ELR (cell line): Measurements from ENCODE around the gene RBM17.
A peak's percentile ranks its signal among the peaks of the same experiment; 100 is the strongest.
"Not testable (repeated sequence)": the region's sequence is repeated elsewhere in the genome, so short reads cannot be mapped to it uniquely, and the experiment has no call there.

ENCODE experiments used
- DNase-seq: peaks from one replicate; pipeline ENCODE4 v3.0.0-alpha.2; 2015; ENCODE audit warnings: low read depth

Gene RBM17

DNA sequence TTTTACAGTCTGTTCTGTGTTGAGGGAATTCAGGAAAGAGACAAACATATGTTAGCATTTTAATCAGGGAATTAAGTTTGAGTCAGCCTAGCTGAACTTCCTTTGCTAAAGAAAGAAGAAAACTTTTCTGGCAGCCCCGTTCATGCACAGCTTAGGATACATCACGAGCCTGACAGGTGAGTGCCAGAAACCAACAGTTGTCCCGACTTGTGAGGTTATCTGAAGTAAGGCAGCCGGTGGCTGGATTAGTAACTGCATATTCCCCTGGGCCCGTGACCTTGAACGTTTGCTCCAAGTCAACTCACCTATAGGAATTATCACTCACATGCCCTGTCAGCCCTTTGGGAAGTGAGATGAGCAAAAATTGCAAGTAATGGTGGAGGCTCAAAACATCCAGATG, 24.1 kb downstream of the RBM17 start:
- no peak for DNase-seq

DNA sequence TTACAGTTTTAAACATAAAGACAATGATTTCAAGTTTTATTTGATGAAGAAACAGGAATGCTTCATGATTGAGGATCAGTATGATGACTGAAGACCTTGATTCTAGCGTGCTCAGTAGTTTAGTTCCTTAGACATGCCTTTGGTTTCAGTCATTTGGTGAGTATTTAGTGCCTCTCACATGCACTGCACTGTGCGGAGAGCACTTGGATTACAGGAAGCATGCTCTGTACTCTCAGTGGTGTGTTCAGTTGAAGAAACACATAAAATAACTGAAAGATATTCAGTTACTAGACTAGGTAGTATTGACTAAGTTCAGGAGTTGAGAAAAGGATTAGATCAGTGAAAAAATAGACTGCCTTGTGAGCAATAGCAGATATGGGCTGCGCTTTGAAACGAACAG, 25.5 kb downstream of the RBM17 start:
- DNase-seq, result peak; percentile 45

DNA sequence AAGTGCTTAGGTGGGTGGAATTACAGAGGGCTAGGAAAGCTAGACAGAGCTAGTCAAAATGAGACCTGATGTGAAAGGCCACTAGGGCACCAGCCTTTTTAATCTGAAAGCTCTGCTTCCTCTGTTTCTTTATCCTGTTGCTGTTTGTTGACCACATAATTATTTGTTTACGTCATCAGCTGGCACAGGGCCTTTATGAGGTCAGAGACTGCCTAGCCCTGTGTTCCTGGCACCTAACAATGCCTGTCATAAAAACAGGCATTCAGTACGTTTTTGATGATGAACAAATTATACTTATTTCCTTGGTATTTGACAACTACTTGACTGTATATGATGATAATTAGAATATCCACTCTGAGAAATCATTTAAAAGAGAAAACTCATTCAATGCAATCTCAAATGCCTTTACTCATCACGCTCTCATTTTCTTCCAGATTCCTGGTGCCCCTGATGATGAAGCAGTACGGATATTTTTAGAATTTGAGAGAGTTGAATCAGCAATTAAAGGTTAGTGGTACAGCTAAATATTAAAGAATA, 26.0 kb downstream of the RBM17 start:
- DNase-seq, result peak; percentile 86

DNA sequence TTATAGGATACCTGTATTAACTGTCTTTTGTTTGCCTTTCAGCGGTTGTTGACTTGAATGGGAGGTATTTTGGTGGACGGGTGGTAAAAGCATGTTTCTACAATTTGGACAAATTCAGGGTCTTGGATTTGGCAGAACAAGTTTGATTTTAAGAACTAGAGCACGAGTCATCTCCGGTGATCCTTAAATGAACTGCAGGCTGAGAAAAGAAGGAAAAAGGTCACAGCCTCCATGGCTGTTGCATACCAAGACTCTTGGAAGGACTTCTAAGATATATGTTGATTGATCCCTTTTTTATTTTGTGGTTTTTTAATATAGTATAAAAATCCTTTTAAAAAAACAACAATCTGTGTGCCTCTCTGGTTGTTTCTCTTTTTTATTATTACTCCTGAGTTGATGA, 26.6 kb downstream of the RBM17 start:
- no peak for DNase-seq

DNA sequence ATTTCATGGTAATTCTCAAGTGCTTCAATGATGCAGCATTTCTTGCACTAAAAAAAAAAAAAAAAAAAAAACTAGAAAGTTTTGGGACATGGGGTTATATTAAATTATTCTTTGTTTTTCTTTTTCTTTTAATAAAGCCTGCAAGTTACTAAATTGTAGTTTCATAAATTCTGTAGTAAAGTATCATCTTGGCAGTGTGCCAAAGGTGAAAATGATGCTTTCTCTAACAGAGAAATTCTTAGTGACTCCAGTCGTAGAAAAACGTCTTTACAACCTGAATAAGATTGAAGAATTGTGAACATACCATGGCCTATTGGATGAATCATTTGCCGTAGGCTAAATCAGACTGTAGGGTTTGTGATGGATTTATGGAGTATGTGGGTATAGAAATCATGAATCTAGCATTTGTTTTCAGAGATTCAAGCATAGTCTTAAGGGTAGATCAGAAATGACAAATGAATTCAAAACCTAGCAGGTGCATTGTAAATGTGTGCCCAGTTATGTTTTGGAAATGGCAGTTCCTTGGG, 27.1 kb downstream of the RBM17 start:
- peak; percentile 25 for DNase-seq

DNA sequence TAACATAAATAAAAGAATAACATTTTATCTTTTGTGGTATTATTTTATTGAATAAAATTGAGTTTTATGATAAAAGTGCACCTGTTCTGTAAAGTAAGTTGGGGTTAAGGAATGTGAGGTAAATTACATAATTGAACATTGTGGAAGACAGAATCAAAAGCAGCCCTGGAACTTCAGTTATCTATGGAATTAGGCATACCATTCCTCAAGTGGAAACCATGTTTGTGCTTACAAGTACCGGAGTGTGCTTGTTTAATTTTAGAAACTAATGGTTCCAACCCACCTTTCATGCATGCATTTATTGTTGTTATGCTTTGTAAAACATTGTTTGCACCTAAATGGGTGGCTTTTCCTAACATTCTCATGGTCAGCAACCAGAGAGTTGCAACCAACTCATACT, 28.0 kb downstream of the RBM17 start:
- DNase-seq, result no peak

DNA sequence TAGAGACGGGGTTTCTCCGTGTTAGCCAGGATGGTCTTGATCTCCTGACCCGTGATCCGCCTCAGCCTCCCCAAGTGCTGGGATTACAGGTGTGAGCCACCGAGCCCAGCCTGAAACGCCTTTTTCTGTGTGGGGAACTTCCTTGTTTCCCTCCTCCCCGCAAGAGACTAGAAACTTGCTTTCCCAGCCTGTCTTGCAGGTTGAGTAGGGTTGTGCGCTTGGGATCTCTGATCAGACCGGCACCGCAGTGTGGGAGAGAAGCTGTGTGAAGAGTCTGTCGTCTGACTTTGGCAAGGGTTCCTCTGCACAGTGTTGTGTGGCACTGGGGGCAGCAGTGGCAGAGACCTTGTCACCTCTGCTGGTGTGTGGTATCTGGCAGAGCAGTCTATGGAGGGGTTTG, 28.9 kb downstream of the RBM17 start:
- no peak for DNase-seq

DNA sequence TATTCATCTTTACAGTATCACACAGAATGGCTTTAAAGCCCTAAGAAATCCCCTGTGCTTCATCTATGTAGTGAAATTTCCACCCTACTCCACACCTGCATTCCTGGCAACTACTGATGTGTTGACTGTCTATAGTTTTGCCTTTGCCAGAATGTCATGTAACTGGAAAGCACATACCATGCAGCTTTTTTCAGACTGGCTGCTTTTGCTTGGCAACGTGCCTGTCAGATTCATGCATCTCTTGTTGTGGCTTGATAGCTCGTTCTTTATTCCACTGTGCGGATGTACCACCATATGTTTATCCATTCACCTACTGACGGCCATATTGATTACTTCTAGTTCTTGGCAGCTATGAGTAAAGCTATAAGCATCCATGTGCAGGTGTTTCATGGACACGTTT, 30.6 kb downstream of the RBM17 start:
- no peak for DNase-seq

DNA sequence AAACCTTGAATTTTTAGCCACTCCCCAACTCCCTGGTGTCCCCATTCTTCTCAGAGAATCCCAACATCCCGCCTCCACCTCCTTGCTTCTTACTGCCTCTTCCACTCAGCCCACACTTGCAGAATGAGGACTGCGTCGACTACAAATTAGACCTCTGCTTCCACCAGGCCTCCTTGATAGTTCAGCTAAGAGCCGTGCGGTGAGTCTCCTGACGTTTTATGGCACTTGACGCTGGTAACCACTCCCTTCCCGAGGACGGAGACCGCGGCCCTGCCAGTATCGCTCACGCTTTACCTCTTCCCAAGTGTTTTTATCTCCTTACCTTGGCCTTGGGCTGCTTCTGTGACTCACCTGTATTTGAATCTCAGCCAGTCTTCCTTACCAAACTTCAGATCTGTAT, 31.1 kb downstream of the RBM17 start:
- no peak for DNase-seq

DNA sequence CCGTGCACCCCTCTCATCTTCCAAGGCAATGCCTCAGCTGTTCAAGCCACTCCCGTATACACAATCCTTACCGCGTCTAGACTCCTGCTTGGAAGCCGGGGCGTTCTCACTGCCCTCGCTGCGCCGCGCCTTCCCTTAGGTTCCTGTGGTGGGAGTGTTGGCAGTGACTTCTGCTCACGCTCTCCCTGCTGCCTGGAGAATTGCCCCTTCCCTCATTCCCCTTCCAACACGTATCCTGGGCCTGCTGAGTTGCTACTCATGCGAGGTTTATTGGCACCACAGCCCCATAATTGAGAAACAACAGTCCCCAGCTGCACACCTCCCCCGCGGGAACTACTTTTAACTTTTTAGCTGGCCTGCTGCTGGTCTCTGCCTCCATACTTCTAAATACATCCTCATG, 31.9 kb downstream of the RBM17 start:
- DNase-seq, result no peak

DNA sequence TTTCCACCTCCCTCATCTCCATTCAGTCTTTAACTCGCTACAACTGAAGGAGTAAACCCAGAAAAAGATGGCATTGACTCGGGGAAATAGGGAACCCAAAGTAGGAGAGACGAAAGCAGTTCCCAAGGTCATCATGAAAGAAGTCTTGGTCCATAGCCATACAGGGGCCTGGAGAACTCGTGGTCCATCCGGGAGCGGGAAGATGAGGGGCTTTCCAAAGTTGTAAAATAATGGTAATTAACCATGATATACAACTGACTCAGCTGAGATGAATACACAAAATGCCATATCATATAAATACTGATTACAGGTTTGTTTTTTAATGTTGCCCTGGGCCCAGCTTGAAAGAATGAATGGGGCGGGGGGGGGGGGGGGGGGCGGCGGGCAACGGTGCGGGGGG, 32.3 kb downstream of the RBM17 start:
- DNase-seq, result no peak

DNA sequence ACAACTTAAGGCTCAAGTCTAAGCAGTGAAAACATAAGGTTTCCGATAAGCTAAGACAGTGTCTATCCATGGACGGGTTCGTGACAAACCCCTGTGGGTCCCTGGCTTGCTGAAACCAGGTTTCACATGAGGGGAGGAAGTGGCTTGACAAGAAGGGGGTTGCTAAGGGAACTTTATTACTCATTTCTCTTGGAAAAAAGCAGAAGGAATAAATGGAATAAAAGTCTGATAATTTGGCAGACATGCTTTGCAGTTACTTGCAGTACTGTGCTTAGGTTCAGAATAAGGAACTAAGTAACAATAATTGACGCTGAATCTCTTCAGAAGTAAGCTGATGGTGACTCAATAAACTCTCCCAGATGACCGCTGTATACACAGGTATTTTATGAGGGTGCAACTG, 34.7 kb downstream of the RBM17 start:
- no peak for DNase-seq

DNA sequence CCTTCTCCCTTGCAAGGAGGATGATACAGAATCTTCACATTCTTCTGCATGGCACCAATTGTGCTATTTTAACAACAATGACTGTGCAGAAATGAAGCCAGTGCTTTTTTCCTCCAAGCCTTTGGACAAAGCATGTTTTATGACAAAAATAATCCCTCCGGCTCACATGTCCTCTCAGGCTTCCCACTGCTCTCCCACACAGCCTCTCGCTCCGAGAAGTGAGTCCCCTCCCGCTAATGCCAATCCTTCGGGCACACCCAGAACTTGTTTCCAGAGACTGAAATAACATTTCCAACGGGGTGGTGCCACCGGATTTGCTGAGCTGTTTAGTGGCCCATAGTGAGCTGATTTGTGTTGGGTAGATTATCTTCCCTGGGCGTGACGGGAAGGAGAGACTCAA, 35.8 kb downstream of the RBM17 start:
- DNase-seq, result no peak

DNA sequence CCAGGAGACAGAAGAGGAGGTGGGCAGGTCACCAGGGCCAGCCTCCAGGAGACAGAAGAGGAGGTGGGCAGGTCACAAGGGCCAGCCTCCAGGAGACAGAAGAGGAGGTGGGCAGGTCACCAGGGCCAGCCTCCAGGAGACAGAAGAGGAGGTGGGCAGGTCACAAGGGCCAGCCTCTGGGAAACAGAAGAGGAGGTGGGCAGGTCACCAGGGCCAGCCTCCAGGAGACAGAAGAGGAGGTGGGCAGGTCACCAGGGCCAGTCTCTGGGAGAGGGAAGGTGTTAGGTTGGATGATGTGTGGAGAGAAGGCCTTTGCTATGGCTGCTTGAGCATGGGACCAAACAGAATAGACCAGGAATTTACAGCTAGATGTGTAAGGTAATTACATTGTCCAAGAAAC, 38.6 kb downstream of the RBM17 start:
- not testable (repeated sequence) for DNase-seq

DNA sequence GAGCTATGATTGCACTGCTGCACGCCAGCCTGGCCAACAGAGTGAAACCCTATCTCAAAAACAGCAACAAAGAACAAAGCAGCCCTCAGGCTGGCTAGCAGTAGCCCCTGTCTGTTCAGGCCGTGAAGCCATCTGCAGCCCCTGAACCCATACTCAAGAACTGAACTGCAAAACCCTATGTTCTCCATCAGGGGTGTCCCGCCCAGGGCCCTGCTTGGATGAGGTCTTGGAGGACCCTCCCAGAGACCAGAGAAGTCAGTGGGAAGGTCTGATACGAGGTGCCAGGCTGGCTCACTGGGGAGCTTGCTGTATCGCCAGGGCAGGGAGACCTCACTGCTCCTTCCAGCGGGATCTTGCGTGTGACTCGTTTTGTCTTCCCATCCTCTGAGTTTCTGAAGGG, 39.3 kb downstream of the RBM17 start:
- no peak for DNase-seq

DNA sequence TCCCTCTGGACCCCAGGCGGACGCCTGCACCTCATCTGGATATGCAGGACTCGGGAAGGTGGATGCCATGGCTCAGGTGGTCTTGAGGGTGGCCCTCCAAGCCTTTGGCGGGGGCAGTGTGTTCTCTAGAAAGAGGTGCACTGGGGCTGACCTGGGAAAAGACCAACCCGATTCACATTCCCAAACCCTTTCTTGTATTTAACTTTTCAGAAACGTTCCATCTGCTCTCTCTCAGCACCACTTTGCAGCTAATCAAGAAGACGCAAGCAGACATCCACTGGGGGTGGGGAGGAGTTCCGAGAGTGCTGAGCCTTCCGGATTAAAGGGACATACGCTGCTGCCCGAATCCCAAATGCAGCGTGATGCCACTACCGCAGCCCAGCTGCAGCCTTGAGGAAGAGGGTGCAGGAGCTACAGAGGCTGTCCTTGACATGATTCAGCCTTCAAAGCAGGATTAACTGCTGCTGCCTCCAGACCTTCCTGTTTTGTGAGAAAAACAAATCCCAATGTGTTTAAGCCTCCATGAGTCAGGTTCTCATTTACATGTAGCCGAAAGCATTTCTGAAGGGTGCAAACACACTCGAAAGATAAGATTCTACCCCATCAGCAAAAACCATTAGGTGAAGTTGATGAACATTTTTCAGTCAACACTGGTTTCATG, 39.9 kb downstream of the RBM17 start:
- peak; percentile 74 for DNase-seq

DNA sequence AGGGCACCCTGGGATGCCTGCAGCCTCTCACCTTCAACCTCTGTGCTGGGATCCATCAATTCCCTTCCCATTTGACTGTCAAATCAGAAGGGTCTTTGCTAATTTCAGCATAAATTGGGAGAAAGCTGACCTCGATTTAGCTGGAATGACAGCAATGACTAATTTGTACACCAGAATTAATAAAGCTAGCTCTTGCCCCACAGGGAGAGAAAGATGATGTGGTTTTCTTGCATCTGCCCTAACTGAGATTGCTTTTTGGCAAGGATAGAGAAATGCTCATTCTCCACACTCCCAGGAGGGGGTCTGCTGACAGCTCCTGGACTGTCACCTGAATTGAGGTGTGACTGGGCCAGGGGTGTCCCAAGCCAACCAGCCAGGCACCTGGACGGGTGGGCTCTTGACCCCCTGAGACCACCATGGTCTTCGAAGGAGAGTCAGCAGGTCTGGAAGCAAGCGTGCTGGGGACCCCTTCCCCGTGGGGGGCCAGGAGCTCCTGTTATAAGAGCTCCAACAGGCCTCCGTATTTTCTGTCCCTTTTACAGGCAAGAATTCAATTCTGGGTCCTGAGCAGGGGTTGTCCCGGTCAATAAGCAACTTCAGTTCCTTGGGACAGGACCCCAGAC, 42.1 kb downstream of the RBM17 start:
- DNase-seq, result no peak

DNA sequence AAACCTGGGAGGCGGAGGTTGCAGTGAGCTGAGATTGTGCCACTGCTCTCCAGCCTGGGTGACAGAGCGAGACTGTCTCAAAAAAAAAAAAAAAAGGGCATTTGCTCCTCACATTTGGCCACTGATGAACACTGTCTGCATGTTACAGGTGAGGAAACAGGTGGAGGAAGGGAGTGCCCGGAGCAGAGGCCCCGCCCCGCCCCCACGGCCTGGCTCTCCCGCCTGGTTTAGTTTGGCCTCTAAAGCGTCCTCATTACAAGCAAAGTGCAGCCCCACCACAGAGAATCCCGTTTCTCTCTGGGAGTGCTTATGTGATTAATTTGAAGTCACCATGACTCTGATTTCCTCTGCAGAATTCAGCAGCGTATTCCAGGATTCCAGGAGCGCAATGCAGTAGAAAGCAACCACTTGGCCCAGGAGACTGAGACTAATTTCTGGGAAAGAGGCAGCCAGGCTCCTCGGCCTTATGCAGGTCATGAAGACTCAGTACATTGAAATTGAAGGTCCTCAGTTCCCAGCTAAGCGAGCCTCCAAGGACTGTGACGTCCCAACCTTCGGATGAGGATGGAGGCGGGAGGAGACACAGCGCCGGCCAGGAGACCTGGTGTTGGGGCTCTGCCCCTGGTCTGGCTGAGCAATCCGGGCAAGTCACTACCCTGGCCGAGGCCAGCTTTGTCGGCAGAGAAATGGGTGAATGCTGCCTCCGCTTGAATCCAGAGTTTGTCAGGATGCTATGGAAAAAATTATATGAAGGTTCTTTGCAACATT, 44.7 kb downstream of the RBM17 start:
- no peak for DNase-seq

DNA sequence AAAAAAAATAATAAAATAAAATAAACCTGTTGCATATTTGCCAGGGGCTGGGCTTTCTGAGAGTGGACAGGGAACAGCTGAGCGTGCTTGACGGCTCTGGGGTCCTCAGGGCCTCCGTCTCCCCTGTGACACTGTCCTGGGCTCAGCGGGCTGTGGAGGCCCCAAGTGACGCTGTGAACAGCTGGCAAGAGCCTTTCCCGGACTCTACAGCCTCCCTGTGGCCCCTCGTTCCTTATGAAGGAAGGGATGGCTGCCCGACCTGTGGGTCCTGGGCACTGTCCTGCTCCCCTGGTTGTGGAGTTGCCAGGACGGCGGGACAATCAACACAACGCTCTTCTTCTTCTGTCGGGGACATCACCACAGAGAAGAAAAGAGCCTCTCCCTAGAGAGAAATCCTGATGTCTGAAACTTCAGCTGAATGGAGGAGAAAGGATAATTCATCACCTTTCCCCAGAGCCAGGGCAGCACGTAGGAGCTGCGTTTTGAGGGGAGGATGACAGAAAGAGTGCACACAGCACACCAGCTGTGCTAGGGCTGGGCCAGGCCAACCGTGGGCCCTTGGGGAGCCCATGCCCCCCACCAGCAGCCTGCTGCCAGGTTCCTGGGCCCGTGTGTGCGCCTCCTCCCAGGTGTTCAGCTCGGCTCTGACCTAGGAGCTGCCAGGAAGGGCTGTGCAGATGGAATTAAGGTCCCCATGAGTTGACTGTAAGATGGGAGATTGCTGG, 45.4 kb downstream of the RBM17 start:
- DNase-seq, result no peak

DNA sequence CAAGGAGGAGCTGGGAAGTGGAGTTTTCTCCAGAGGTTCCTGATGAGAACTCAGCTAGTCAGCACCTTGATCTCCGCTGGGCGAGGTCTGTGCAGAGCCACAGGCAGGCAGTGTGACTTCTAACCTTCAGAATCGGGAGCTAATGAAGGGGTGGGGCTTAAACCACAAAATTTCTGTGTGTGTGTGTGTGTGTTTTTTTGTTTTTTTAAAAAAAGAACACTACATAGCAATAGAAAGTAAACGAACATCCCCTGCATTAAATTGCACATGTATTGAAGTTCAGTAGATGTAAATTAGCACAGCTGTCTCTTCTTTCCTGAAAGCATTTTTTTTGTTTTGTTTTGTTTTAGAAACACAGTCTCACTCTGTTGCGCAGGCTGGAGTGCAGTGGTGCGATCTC, 46.2 kb downstream of the RBM17 start:
- DNase-seq, result no peak

DNA sequence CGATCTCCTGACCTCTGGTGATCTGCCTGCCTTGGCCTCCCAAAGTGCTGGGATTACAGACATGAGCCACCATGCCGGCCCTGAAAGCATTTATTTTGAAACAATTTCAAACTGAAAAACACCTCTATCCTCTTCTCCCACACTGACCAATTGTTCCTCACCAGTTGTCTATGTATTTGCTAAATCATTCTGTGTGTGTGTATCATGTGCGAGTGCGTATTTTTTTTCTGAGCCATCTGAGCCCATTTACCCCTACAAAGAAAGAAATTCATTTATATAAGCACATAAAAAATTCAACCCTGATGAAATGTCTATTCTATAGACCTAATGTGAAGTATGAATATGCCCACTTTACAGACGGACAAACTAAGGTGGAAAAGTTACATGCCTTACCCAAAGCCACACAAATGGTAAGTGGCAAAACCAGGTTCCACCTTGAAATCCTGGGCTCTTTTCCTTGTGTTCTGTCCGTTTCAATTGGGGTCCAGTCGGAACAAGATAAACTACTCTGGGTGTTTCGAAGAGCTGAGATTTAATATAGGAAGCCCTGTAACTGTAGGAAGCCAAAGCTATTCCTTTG, 46.8 kb downstream of the RBM17 start:
- DNase-seq, result no peak
